Activated T-helper 1 cell treated with Interleukin-2 at 50 U/mL for 16 hours (primary cell): ENCODE results near the gene ASB5.
A peak's percentile ranks its signal among the peaks of the same experiment; 100 is the strongest.
"Not testable (repeated sequence)": the region's sequence is repeated elsewhere in the genome, so short reads cannot be mapped to it uniquely, and the experiment has no call there.

Experiments used
- DNase-seq: peaks from one replicate; pipeline ENCODE4 v3.0.0-alpha.2; 2020; ENCODE audit warnings: low read depth

ASB5 gene

GRCh38 chr4:176222149-176222548 lies 46.9 kb downstream of the ASB5 start:
- no peak for DNase-seq

- no peak for DNase-seq
Observed at GRCh38 chr4:176217510-176217909, 51.5 kb downstream of the ASB5 start.

- not testable (repeated sequence) for DNase-seq
Observed at GRCh38 chr4:176212351-176212750, 56.7 kb downstream of the ASB5 start.

- no peak for DNase-seq
Observed at GRCh38 chr4:176210579-176211296, 58.3 kb downstream of the ASB5 start.

- no peak for DNase-seq
Observed at GRCh38 chr4:176210101-176210500, 58.9 kb downstream of the ASB5 start.

GRCh38 chr4:176209535-176209934 lies 59.5 kb downstream of the ASB5 start:
- DNase-seq = no peak

GRCh38 chr4:176207839-176208238 lies 61.2 kb downstream of the ASB5 start:
- DNase-seq = no peak

- no peak for DNase-seq
Observed at GRCh38 chr4:176205299-176205698, 63.7 kb downstream of the ASB5 start.

- DNase-seq = no peak
Observed at GRCh38 chr4:176198316-176198903, 70.6 kb downstream of the ASB5 start.

GRCh38 chr4:176195184-176195978 lies 73.6 kb downstream of the ASB5 start, which contains the start of gene SPATA4:
Gene SPATA4 (minus strand): TSS chr4:176195585. CDS start chr4:176195562, 23 bp downstream.
- DNase-seq = peak; percentile 88

GRCh38 chr4:176193938-176194337 lies 75.1 kb downstream of the ASB5 start:
- DNase-seq = no peak

- DNase-seq = no peak
Observed at GRCh38 chr4:176193126-176193525, 75.9 kb downstream of the ASB5 start.

GRCh38 chr4:176191974-176192373 lies 77.0 kb downstream of the ASB5 start:
- DNase-seq = no peak

- no peak for DNase-seq
Observed at GRCh38 chr4:176189891-176190795, 78.9 kb downstream of the ASB5 start.

- DNase-seq = no peak
Observed at GRCh38 chr4:176188654-176189053, 80.4 kb downstream of the ASB5 start.

- DNase-seq = no peak
Observed at GRCh38 chr4:176187624-176188023, 81.4 kb downstream of the ASB5 start.

- no peak for DNase-seq
Observed at GRCh38 chr4:176186671-176187395, 82.2 kb downstream of the ASB5 start.

- no peak for DNase-seq
Observed at GRCh38 chr4:176186067-176186466, 83.0 kb downstream of the ASB5 start.

- DNase-seq = no peak
Observed at GRCh38 chr4:176185051-176185450, 84.0 kb downstream of the ASB5 start.
